ENCODE measurements around the gene IL1R1. TPM values are rescaled to one million over a fixed set of nuclear protein-coding genes. Genes with fewer than 3 reads are reported as not detected.

IL1R1 gene
- total and polyA plus RNA-seq, 10 of the 15 experiments (the other 5 are each of a cell fraction or from before 2014, with no cell fraction given), result 0.17 to 13.2 (median 0.53) TPM

- BruUV-seq (replicated peaks), result no TSS peak
- Histone ChIP-seq H3K79me2 (ENCODE audit: control insufficient read depth, insufficient read depth, low read length) (no peaks in the 10 kb centered on the region), H4K20me1 (ENCODE audit: control insufficient read depth, insufficient read depth) (no peaks in the 10 kb centered on the region), H3K4me3 (no peak overlapping the region), H3K27ac (ENCODE audit: control insufficient read depth, insufficient read depth) (no peak overlapping the region), H3K4me1 (ENCODE audit: control insufficient read depth, insufficient read depth, low read length) (no peaks in the 10 kb centered on the region), H2AFZ (ENCODE audit: control insufficient read depth, low read depth, low read length) (no peak overlapping the region), H3K9ac (ENCODE audit: control insufficient read depth, insufficient read depth, low read length) (no peak overlapping the region), H3K36me3 (ENCODE audit: control insufficient read depth in 2 of 2, insufficient read depth in 2 of 2, low read length in 1 of 2) (peaks cover 0 to 2% of the 10 kb centered on the region in 2 experiments; a peak in 2 of 4 replicates), H3K9me3 (replicated peaks; ENCODE audit: control insufficient read depth, insufficient read depth, low read length) (peaks cover 36% of the 10 kb centered on the region; the same call in 2 of the 3 replicates), H3K27me3 (replicated peaks in 1 of 2; ENCODE audit: control insufficient read depth in 2 of 2, insufficient read depth in 2 of 2, low read length in 1 of 2) (no peaks in the 10 kb centered on the region), H3K4me2 (ENCODE audit: control insufficient read depth, insufficient read depth) (no peak overlapping the region)
- no peak for ATAC-seq
- no peak for DNase-seq (ENCODE audit: low read depth, low spot score)
- in situ Hi-C loops (cut with MboI), result no loop called here
- WGBS (ENCODE audit: insufficient coverage, insufficient replicate concordance, low lambda C conversion rate, missing lambda C conversion rate), result 44% methylated on average over 9 of the region's 9 CpGs
- RAD21 ChIA-PET (ENCODE audit: unreplicated experiment), result no interaction called here
- intact Hi-C loops (cut with micrococcal nuclease; ENCODE audit: unreplicated experiment), result no loop called here
- no peak for FAIRE-seq
- CTCF ChIA-PET, result interaction anchor here (1.3 kb wide), 1 partner anchor 130 kb away, joined by 3 read pairs; no protein-coding TSS in a partner anchor
- no peak for TF ChIP-seq MTA3 (IDR thresholded peaks at IDR 0.05; ENCODE audit: borderline replicate concordance, low read length)
- no peak for TF ChIP-seq RFX5 (IDR thresholded peaks at IDR 0.05; ENCODE audit: low read depth, low read length)
- no peak for TF ChIP-seq ZBED1 (IDR thresholded peaks at IDR 0.05; ENCODE audit: borderline replicate concordance)
- no peak for TF ChIP-seq POU2F2 (IDR thresholded peaks at IDR 0.05; ENCODE audit: borderline replicate concordance, low read depth, low read length)
- no peak for TF ChIP-seq MYB (IDR thresholded peaks at IDR 0.05; ENCODE audit: borderline replicate concordance, low read depth, low read length)
- TF ChIP-seq IKZF1 (conservative IDR thresholded peaks at IDR 0.05), result no peak
- TF ChIP-seq ESRRA (IDR thresholded peaks at IDR 0.05; ENCODE audit: low read length), result no peak
- TF ChIP-seq YBX1 (IDR thresholded peaks at IDR 0.05), result no peak
- TF ChIP-seq IRF3 (IDR thresholded peaks at IDR 0.05), result no peak
- no peak for TF ChIP-seq ATF7 (IDR thresholded peaks at IDR 0.05; ENCODE audit: low read depth)
- no peak for TF ChIP-seq RCOR1 (conservative IDR thresholded peaks at IDR 0.05; ENCODE audit: low read depth, low read length)
- no peak for TF ChIP-seq YY1 (IDR thresholded peaks at IDR 0.05; ENCODE audit: low read depth, low read length)
- TF ChIP-seq PRDM15 (CRISPR knock-in tag; IDR thresholded peaks at IDR 0.05), result no peak
- TF ChIP-seq RB1 (IDR thresholded peaks at IDR 0.05; ENCODE audit: borderline replicate concordance), result no peak
- TF ChIP-seq ZNF622 (IDR thresholded peaks at IDR 0.05), result no peak
- TF ChIP-seq ZNF207 (IDR thresholded peaks at IDR 0.05; ENCODE audit: borderline replicate concordance), result no peak
- POLR2A ChIA-PET, result interaction anchor here (0.8 kb wide), 1 partner anchor 8 kb away, joined by 3 read pairs; no protein-coding TSS in a partner anchor
- SMC1A ChIA-PET (ENCODE audit: uncharacterized antibody, unreplicated experiment), result interaction anchor here (1.9 kb wide), 1 partner anchor 10 kb away, joined by 7 read pairs; no protein-coding TSS in a partner anchor
Measured at GRCh38 chr2:102149644-102150455, 7.3 kb downstream of the IL1R1 start.
